WI38 (cell line): ENCODE measurements around the gene CYBA.

ENCODE experiments used
- H3K4me3 ChIP-seq: 2 replicates; pipeline ENCODE4 v1.5.1; 2011; ENCODE audit warnings: low read depth, mild to moderate bottlenecking, control low read depth, low read length
- CTCF ChIP-seq: IDR thresholded peaks from 2 replicates; pipeline ENCODE4 v1.5.1; 2012; ENCODE audit warnings: low read depth, mild to moderate bottlenecking, control low read depth, low read length

The CYBA gene

GRCh38 chr16:88624977-88625576 is 25.8 kb downstream of the CYBA start:
- no peak for TF ChIP-seq CTCF
- H3K4me3 ChIP-seq = no peak overlapping the region

GRCh38 chr16:88624481-88624880 is 26.4 kb downstream of the CYBA start:
- no peak for TF ChIP-seq CTCF
- H3K4me3 ChIP-seq = no peak overlapping the region

- H3K4me3 ChIP-seq = no peak overlapping the region
- TF ChIP-seq CTCF = no peak
These were observed 27.0 kb downstream of the CYBA start for GRCh38 chr16:88623858-88624257.

GRCh38 chr16:88622866-88623265 is 28.0 kb downstream of the CYBA start:
- H3K4me3 ChIP-seq = no peak overlapping the region
- TF ChIP-seq CTCF = no peak

GRCh38 chr16:88622125-88622524 is 28.7 kb downstream of the CYBA start:
- no peak for TF ChIP-seq CTCF
- no peak overlapping the region for H3K4me3 ChIP-seq

GRCh38 chr16:88619859-88620815 is 30.7 kb downstream of the CYBA start:
- no peak for TF ChIP-seq CTCF
- no peak overlapping the region for H3K4me3 ChIP-seq
